HG03280 (cell line): ENCODE data around the gene WBP2.
"Not testable (repeated sequence)": the region's sequence is repeated elsewhere in the genome, so short reads cannot be mapped to it uniquely, and the experiment has no call there.

Experiments
- ATAC-seq: cut with Tn5 transposase; IDR thresholded peaks from one replicate; pipeline ENCODE4 v1.9.1; 2021; ENCODE audit warnings: mild to moderate bottlenecking, moderate library complexity; ENCODE audit not compliant: unreplicated experiment

Gene WBP2

DNA sequence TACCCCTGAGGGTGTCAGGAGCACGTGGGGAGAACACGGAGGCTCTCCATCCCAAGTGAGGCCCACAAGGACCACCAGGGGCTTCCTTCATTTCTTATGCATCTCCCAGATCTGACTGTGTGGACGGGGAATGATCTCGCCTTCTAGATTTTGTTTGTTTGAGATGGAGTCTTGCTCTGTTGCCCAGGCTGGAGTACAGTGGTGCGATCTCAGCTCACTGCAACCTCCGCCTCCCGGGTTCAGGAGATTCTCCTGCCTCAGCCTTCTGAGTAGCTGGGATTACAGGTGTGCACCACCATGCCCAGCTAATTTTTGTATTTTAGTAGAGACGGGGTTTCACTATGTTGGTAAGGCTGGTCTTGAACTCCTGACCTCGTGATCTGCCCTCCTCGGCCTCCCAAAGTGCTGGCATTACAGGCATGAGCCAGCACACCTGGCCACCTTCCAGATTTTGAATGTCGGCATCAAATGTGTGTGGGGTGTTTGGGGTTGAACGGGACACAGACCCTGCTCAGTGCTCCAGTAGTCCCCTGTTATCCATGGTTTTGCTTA lies 13.7 kb upstream of the WBP2 start:
- not testable (repeated sequence) for ATAC-seq

DNA sequence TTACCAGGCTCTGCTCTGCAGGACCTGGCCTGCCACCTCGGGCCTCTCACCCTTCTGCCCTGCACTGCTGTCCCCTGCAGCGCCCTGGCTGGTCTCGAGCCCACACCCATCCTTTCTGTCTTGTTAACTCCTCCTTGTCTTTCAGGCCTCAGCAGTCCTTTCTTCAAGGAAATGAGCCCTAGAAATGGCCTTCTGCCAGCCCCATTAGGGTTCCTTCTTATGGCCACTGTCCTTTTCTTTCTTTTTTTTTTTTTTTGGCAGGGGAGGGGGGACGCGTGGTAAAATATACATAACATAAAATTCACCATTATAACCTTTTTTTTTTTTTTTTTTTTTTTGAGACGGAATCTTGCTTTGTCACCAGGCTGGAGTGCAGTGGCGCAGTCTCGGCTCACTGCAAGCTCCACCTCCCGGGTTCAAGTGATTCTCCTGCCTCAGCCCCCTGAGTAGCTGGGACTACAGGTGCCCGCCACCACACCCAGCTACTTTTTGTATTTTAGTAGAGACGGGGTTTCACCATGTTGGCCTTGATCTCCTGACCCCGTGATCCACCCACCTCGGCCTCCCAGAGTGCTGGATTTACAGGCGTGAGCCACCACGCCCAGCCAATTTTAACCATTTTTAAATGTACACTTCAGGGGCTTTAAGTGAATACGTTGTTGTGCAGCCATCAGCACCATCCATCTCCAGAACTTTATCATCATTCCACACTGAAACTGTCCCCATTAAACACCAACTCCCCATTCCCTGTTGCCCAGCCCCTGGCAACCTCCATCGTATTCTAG lies 10.5 kb upstream of the WBP2 start:
- ATAC-seq: not testable (repeated sequence)

DNA sequence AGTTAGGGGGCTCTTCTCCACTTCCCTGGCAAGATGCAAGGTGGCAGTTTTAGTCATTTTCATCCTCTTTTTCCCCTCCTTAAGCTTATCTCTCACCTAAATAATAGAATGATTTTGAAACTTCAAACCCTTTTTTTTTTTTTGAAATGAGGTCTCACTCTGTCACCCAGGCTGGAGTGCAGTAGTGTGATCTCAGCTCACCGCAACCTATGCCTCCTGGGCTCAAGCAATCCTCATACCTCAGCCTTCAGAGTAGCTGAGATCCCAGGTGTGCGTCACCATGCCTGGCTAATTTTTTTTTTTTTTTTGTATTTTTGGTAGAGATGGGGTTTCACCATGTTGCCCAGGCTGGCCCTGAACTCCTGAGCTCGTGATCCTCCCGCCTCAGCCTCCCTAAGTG lies 9.8 kb upstream of the WBP2 start:
- peak; percentile 17 for ATAC-seq

DNA sequence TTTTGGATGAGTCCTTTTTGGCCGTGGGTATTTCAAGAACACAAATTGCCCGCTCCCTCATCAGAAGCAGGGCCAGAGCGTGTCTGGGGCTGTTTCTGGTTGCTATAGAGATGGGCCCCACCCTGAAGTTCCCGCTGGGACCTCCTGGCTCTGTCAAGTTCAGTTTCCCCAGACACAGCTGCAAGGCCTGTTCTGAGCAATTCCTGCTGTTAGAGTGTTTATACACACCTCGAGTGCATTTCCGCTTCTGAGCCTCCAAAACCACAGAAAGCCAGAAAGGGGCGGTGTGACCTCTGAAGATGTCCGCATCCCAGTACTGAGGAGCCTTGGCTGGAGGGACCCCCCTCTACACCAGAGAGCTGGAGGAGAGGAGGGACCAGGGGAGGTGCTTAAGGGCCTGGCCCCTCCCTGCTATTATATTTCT lies 9.3 kb upstream of the WBP2 start:
- peak; percentile 86 for ATAC-seq

DNA sequence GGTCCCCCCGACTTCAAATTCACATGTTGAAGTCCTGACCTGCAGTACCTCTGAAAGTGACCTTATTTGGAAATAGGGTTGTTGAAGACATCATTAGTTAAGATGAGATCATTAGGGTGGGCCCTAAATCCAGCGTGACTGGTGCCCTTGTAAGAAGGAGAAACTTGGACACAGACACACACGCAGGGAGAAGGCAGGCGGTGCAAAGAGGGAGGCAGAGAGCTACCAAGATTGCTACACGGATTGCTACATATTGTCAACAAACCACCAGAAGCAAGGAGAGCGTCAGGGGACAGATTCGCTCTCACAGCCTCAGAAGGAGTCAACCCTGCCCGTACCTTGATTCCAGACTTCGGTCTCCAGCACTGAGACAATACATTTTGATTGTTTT lies 6.8 kb upstream of the WBP2 start:
- ATAC-seq: no peak

DNA sequence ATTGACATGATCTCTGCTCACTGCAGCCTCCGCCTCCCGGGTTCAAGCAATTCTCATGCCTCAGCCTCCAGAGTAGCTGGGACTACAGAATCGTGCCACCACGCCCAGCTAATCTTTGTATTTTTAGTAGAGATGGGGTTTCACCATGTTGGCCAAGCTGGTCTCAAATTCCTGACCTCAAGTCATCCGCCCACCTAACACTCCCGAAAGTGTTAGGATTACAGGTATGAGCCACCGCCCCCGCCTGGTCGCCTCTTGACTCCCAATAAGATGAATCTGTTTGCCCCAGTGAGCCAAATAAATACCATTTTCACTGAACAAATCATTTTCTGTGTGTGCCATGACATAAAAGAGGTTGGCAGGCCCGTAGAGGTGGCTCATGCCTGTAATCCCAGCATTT lies 4.2 kb upstream of the WBP2 start:
- ATAC-seq: not testable (repeated sequence)

DNA sequence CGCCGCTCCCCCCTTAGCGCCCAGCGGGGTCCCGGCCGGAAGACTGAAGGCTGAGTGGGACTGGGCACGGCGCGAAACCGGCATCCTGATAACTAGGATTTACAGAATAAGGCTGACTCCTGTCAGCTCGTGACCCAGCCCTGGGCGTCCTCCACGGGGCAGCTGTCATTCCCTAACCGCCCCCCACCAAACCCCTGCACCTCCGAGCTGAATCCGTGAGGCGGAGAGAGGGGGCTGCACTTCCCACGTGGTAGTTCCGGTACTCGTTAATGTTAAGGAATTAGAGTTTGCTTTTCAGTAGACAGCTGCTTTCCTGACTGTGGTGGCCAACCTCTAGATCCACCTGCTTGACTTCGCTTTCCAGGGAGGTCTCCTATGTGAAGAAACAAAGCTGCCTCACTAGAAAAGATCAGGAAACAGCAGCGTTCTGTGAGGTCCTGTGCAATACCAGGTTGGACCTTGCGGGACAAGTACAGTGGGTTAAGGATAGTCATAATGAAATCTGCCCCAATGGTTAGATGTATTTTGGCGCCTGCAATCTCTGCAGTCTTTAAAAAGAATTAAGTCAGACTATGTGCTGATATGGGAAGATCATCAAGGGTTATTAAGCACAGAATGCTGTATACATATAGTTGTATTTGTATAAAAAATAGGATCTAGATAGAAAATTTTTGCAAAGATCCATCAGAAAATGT lies 1.1 kb upstream of the WBP2 start:
- peak; percentile 33 for ATAC-seq

DNA sequence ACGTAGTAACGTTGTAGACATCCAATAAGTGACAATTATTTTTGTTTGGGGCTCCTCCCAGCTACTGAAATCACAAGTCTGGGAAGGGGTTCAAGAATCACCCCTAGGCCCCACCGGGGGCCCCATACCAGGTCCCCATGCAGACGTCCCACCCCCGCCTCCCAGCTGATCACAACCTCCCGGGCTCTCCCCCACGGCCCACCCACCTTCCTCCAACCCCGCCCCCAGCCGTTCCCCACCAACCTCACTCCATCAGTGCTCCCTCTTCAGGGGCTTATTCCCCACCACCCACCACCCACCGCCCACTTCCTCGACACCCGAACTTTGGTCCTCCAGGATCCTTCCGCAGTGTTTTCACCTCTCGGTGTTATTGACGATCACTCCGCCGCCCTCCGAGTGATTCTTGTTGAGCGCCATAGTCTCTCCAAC lies 240 bp downstream of the WBP2 start:
- no peak for ATAC-seq

DNA sequence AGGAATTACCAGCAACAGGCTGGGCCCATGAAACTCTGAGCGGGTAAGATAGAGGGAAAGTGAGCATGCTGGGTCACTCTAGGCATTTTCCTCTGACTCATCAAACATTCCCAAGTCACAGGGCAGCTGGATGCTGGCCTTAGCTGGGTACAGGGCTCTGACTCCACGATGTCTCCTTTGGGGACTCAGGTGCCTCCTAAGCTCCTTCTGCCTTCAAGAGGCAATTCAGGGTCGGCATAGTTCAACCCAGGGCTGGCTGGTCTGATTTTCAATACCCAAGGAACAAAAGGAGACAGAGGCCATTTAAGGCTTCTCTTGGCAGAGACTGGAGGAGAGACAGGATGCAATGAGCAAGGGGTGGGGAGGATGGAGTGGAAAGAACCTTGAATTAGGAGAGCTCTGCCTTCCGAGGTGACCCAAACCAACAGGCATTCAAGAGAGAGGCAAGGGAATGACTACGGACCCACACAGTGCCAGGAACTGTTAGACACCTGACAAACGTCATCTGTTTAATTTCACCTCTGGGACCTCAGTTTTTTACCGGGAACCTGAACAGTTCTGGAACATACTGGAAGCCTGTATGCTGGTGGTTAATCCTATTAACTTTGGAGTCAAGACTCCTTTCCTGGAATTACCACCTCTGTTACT lies 910 bp downstream of the WBP2 start:
- no peak for ATAC-seq

DNA sequence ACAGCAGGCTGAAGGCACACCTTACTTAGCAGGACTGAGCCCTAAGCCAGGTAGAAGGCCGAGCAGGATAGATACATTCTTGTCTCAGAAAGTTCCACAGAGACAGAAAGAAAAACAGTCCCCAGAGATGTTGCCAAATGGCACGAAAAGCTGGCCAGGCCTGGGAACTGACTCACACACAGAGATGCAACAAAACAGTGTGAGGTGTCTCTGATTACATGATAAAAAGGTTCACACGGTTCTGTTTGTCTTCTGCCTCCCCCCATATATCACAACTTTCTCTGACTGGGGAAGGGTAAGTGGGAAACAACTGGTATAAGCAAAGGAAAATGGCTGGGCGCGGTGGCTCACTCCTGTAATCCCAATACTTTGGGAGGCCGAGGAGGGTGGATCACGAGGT lies 1.7 kb downstream of the WBP2 start:
- ATAC-seq: no peak

DNA sequence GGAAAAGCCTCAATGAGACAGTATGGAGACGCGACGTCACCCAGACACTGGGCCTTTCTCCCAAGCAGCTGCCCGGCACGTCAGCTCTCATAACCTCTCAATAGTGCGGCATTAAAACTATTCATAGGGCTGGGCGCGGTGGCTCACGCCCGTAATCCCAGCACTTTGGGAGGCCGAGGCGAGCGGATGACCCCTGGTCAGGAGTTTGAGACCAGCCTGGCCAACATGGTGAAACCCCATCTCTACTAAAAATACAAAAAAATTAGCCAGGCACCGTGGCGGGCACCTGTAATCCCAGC lies 3.5 kb downstream of the WBP2 start:
- ATAC-seq: not testable (repeated sequence)

DNA sequence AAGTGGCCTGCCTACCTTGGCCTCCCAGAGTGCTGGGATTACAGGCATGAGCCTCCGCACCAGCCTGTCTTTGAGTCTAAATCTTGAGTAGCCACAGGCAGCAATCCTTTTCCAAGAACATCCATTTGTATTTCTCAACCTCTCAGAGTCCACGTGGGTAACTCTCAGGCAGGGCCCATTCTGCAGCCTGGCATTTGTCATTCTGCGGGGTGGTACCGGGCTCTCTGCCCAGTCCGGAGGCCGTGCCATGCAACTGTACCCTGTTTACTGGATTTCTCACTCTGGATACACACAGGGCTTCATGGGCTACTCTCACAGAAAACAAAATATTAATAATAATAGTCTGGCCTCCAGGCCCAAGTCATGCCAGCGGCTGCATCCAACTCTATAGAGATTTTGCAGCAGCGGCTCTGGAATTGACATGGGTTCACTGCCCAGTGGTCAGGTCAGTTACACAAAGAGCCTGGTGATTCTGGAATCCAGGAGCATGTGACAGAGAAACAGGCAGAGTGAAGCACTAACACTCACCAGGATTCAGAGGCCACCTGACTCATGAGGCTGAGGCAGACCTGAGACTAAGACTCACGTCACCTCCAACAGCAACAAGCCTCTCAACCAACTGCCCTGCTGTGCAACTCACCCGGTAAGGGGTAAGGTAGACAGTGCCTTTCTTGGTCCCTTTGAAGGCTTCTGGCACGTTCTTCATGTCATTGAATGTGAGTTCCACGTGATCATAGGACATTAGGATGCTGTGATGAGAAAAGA lies 4.0 kb downstream of the WBP2 start:
- no peak for ATAC-seq

DNA sequence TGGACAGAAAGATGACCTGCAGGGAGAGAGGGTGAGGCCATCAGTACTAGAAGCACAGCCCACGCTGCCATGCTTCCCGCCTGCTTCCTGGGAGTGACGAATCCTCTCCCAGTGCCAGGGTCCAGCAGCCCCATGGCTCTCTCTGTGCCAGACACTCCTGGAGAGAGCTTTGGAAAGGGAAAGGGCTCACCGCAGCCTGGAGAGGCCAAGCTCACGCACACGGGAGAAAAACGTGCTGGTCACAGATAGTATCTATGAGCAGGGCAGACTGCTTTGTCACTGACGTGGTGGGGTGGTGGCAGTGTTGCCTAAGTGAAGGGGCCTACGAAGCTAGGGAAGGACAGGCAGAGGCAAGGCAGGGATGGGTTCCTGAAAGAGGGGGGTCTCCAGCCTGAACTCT lies 5.4 kb downstream of the WBP2 start:
- no peak for ATAC-seq

DNA sequence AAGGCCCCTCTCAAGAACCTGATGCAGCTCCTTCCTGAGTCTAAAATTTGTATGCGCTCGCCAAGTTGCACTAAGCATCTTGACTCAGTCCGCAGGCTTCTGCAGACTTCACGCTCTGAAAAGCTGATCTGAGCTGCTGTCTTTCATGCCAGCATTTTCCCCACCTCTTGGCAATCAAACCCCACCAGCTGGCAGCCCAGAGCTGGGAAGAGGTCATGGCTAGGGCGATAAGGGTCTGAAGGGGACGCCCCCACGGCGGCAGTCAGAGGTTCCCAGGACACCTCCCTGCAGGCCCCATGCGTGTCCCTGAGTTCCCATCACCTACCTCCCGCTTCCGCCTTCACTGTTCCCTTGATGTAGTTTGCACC lies 5.9 kb downstream of the WBP2 start:
- no peak for ATAC-seq

DNA sequence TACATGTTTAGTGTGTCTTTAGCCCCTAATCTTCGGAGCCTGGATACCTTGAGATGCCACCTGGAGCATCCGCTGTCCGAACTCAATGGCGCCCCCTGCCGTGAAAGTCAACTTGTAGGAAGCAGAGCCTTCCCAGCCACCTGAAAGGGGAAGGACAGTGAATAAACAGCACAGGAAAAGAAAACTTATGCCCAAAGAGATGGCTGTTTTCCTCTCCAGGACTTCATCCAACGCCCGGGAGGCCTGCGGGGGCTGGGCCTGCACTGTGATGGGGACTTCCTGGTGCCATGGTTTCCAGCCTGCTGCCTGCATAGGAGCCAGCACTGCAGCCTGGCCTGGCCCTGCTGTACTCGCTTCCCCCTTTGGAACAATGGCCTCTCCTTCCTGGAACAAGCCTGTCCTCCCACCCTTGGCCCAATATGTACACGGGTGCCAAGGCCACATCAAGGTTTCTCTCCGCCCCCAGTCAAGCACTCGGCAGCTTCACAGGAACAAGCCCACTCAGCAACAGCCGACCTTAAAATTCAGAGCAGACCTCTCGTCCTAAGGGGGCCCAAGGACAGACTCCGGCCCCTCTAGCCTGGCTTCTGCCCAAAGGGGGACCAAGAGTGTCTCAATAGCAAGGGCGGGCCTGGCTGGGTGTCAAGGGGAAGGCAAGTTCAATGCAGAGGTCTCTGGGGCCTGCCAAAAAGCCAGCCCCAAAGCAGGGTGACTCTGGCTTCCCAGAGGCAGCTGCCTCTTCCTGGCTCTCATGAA lies 6.4 kb downstream of the WBP2 start:
- ATAC-seq: no peak

DNA sequence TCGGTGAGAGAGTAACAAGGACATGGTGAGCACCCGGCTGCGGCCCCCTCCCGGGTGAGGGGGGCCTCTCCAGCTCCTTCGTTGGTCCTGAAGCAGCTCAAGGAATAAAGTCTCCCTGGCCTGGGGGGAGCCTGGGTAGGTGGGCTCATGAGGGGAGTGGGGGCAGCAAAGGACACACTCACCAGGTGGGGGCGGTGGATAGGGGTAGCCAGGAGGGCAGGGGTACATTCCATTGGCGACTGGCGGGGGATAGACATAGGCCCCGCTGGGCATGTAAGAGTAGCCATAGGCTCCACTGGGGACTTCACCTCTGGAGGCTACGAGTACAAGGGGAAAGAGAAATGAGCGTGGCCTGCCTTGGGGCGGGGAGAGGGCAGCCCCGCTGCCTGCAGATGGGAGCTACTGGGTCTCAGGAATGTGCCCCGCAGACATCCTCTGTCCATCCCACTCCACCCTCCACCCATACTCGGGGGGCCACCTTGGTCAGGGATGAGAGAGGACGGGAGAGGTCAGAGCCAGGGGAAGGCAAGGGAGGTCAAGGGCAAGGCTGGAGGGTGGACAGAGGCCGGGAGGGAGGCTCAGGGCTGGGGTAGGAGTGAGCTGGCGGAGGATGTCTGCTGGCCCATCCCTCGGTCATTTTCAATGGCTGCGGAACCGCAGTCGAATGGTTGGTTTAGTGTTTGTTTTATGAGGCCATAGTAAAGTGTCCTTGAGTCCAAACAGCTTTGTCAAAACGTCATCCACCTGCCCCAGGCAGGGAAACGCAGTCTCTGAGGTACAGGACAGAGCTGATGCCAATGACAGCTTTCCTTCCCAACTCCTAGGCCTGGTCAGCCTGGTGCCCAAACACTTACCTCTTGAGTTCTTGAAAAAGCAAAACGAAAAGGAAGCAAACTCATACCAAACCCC lies 7.3 kb downstream of the WBP2 start:
- ATAC-seq: no peak

DNA sequence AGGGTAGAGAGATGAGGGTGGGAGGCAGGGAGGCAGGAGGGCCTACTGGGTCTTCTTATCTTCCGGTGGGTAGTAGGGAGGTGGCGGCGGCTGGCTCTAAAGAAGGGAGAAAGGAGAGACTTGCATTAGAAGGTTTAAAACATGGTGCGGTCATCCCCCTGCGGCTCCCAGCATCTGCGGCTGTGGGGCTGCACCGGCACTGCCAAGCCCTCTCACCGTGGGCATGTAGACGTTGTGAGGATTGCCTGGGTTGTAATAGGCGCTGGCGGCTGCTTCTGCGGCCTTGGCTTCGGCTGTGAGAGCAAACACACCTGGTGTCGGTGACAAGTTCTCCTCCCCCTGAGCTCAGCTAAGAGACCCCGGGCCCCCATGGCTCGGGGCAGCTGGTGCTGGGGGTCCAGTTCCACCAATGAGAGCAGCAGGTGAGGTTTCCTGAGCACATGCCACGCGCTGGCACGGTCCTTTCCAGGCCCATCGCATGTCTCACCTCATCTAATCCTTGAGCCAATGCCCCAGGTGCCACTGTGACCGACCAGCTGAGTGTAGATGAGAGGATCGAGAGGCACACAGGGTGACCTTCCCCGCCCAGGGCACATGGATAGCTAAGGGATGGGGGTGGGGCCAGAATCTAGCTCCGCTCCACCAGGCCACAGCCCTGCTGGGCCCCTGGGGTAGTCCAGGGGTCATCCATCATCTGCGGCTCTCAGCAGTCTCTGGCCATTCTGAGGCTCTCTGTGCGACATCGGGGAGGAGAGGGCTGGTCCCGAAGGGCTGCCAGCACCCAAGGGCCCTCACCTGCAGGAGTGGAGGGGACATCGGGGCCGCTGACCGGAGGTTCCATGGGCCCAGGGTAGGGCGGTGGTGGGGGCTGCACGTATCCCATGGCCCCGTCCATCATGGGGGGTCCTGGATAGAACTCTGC lies 8.2 kb downstream of the WBP2 start:
- ATAC-seq: no peak

DNA sequence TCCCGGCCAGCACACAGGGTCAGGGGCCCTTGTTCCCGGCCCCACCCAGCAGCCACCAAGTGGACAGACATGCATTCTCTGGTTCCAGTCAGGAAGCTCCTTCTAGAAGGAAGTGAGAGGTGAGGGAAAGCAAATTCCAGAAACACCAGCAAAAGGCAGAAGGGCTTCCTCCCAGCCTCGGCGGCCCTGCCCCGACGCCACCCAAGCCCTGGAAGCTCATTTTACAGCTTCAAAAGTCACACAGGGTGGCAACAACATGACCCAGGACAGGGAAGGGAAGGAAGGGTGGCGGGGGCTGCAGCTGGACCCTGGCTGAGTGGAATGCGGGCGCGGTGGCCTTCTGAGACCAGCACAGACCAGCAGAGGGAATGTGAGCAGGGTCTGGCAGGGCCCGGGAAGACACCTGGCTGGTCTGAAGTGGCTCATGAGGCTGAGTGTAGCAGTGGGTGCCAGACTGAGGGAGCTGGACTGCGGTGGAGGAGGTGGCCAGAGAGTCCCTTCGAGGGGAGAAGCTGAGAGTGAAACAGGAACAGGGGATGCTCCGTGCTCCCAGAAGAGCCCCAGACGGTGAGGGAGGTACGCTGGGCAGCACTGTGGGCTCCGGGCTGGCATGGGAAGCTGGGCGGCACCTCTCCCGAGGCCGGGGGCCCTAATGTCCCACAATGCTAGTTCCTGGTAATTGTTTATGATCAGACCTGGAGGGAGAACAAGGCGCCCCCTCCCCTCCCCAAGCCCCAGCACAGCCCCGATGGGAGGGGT lies 9.0 kb downstream of the WBP2 start:
- ATAC-seq: no peak
